HG03457 (cell line): ENCODE results near the gene RAB22A.

Experiments used
- ATAC-seq: cut with Tn5 transposase; IDR thresholded peaks from one replicate; pipeline ENCODE4 v1.9.1; 2021; ENCODE audit warnings: moderate number of reproducible peaks; ENCODE audit not compliant: unreplicated experiment

Gene RAB22A, protein sequence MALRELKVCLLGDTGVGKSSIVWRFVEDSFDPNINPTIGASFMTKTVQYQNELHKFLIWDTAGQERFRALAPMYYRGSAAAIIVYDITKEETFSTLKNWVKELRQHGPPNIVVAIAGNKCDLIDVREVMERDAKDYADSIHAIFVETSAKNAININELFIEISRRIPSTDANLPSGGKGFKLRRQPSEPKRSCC

DNA sequence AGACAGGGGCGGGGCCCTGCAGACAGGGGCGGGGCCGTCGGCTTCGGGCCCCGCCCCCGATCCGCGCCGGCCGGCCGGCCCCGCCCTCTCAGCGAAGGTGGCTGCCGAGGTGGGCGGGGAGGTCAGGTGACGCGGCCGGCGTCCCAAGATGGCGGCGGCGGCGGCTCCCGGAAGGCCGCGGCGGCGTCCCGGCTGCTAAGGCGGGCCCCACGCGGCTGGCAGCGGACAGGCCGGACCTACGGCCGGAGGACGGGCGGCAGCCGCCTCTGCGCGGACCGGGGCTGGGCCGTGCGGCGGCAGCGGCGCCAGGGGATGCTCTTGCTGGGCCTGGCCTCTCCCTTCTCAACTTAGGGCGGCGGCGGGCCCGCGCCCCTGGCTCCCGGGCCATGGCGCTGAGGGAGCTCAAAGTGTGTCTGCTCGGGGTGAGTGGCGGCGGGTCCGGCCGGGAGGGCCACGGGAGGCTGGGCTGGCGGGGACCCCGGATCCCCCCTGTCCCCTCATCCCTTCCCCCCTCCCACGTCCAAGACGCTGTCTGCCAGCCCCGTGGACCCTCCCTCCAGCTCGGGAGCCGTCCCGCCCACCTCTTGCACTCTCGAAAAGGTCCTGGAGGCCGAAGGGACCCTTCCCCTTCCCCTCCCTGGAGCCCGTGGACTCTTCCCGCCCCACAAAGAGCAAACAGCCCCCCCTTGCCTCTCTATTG is at the start of gene RAB22A:
Gene RAB22A, plus strand, starts transcription at position 125 of the 700 bp plus-strand sequence. Its CDS starts 262 bp downstream, at position 387.
- ATAC-seq: peak; percentile 46

DNA sequence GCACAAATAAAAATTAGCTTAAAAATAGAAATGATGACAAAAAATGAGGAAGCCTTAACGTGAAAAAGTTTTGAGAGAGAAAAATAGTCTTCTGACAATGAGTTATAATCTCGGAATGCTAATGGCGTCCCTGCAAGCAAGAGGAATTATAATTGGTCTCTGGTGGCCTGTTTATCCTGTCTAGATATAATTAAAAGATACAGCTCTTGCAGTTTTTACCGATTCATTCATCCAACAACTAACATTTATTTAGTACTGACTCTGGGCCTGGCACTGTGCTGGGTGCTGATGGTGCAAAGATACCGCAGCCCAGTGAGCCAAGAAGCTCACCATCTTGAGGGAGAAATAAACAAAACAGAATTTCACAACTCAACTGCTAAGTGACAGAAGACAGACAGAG is 49.5 kb upstream of the RAB22A start:
- no peak for ATAC-seq

DNA sequence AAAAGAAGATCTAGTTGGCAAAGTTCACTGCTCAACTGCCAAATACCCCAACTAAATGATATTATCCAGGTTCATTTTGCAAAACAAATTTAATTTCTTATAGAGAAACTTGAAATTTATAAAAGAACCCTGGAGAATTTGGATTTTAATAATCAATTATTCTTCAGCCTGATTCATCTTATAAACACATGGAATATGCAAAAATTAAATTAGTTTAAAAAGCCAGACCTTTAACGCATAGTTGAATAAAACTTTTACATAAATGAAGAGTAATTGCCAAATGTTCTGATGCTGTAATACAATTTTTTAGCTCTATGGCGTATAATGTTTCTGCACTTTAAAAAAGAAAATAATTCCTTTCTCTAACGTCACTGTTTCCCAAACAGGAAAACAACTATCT is 47.9 kb upstream of the RAB22A start:
- no peak for ATAC-seq

DNA sequence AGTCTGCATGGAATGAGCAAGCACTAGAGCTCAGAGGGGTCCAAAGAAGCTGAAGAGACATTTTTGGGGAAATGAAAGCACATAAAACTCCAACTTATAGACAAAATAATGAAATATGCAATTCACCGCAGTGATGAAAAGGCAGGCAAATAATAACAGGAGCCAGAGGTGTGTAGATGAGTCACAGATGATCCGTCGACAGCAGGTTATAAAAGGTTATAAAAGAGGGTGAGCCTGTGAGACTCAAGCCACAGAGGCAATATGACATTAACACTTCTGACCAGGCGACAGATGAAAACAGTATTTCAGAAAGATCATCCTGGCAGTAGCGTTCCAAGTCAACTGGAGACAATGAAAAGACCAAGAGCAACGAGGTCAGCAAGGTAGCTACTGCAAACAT is 45.2 kb upstream of the RAB22A start:
- ATAC-seq: no peak

DNA sequence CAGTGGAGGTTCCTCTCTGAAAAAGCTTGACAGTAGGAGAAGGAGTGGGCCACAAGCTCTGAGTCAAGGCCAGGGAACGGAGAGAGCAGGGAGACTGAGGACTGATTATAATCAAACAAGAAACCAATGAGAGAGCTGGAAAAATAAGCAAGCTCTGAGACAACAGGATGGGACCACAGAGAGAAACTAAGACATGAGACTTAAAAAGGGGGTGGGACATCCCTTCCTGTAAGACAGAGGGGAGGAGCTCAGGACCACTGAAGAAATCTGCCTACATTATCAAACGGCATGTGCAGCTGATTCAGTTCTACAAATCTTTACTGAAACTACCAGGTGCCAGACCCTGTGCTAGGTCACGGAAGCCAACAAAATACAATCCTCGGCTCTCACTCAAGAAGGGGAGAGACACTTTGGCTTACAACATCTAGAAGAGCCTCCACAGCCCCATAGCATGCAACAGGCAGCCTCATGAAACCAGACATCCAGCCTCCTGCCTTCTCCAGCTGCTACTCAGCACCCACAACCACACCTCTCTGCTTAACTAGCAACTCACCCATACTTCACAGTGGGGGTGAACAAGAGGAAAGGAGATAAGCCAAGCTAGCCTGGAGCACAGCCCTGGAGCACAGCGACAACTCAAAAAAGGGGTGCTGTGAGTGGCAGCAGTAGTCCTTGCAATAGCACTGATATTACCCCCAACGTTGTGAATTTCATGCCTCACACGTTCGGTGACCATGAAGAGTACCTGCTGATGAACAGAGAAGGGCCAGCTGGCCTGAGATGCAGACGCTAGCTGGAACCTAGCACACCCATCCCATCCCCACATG is 41.9 kb upstream of the RAB22A start:
- no peak for ATAC-seq

DNA sequence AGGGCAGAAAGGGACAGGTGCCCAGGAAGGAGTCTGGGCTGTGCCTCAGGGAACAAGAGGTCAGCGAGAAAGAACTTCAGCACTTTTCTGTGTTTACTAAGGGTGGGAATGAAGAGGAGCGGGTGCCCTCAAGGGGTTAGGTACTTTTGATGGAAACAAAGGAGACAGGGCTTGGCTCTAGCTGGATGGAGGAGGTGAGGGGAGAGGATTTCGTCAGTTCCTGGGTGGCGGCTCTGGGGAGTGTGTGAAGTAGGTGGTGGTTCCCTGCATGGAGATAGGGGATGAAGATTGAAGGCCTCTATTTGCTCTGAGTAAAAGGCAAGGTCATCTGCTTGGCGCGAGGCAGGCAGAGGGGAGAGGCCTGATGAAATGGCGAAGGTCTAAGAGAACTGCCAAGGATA is 41.1 kb upstream of the RAB22A start:
- no peak for ATAC-seq

DNA sequence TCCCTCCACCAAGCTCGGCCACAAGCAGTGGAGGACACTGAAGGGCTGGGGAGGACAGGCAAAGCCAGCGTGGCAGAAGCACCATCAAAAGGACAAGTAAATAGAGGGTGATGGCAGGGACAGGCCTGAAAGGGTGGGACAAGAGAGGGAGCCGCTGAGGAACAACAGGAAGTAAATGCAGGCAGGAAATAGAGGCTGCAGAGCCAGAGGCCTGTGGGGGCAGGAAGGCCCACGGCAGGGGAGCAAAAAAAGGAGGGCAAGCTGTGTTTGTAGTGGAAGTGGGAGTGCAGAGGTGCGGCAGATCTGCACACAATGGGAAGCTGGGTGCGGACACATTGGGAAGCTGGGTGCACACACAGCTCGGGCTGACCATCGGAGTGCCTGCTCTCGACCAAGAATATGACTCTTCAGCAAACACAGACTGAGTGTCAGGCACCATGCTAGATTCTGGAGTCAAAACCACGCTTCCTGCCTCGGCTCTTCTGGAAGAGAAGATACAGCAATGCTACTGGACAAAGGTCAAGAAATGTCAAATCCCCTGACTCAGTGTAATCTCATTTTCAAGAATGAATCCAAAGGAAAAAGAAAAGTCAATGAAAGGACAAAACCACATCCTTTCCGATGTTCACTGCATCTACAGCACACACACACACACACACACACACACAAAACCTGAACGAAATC is 40.4 kb upstream of the RAB22A start:
- ATAC-seq: no peak

DNA sequence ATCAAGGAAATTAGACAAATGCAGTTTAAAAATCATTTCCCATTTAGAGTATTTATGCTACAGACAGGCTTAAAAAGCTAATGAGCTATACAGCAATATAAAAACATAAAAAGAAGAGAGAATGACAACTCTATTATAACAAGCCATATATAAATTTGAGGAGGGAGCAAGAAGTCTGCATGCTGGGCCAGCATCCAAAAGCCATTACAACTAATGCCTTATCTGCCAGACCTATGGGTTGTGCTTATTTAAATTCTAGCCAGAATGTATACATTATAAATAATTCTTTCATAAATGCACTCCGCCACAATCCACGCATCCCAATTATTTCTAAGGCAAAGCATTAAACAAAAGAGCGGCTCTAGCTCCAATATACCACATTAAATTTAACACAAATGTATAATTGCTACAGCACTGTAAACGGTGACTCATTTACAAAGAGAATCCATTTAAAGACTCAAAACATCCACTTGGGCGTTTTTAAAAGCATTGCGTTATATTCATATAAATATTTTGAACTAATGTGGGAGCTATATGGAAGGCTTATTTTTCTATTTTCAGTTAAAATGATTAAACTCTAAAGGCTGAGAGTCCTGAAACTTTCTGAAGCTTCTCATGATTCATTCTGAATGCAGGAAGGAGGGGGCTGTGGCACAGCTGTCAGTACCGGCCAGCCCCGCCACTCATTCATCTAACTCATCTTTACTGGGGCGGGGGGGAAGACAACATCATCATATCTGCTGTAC is 37.7 kb upstream of the RAB22A start:
- no peak for ATAC-seq

DNA sequence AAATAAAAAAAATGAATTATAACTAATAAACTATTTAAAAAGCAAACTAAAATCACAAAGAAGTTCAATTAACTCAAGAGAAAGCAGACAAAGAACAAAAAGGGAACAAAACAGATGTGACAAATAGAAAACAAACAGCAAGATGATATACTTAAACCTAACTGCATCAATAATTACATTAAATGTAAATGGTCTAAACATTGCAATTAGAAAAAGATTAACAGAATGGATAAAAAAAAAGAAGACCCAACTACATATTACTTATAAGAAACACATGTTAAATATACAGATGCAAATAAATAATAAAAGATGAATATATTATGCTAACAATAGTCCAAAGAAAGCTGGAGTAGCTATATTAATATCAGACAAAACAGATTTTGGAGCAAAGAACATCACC is 35.1 kb upstream of the RAB22A start:
- no peak for ATAC-seq

DNA sequence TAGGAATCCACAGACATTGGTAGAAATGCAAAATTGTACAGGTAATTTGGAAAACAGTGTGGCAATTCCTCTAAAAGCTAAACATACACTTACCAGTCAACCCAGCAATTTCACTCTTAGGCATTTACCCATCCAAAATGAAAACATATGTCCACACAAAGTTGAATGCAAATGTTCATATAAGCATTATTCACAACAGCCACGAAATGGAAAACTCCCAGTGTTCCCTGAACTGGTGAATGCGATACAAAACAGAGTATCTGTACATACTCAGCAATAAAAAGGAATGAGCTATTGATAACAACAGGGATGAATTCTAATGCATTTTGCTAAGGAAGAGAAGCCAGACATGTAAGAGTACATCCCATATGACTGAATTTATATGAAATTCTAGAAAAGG is 32.4 kb upstream of the RAB22A start:
- no peak for ATAC-seq

DNA sequence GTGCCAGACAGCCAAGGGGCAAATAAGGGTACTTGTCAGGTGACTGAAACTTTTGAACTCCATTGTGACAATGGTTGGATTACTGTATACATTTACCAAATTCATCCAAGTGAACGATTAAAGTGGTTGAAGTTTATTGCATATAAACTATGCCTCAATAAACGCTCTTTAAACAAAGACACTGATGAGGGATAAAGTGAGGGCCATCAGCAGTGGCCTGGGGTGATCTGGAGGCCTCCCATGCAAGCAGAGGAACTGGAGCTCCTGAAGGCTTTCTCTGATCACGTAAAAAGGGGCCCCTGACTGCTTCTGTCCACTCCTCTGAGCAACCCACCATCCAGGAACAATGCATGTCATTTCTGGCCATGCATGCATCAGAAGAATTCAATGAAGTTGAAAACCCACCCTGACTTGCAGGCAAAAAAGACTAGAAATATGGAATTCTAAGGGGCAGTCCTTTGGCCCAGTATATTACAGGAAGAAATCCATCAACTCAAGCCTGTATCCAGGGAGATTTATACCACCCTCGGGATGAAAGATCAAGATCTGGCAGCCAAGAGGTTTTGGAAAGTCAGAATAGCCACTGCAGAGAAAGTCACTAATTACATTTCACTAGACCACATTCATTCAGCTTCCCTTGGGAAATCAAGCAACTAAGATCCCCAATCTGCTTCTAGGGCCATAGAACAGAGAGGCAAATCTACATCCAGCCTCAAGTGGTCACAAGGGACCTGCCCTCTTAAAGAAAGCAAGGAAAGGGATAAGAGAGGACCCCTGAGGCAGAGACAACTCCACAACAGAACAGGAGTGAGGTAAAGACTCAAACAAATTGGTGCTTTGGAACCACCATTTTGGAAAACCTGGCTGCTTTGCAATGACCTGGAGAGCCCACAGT is 31.7 kb upstream of the RAB22A start:
- no peak for ATAC-seq

DNA sequence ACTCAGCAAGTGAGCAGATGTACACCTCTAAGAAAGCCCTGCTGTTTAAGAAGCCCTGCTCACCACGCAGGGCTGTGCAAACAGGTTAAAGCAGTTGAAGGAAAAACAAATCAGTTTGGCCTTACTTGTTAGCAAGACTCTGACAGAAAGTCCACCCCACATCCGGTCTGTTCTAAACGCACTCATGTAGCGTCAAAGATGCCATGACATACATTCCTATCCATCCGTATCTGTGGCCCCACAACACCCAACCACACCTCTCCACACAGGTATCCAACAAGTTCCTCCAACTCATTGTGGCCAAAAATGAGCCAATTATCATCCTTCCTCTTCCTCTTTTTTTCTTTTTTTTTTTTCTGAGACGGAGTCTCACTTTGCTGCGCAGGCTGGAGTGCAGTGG is 22.8 kb upstream of the RAB22A start:
- no peak for ATAC-seq

DNA sequence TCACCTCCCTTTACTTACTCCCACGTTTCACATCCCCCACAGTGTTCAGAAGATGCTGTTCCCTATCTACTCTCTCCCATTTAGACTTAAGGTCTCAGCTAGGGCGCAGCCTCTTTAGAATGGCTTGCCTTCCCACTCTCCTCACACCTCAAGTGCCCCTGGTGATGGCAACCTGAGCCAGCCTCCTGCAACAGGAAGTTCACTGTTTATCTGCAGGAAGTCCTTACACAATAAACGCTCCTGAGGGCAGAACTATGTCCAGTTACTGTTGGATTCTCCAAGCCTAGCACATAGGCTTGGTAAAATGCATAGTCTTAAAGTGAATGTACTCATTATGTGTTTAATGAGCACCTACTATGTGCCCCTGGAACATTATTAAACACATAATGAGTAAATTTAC is 21.9 kb upstream of the RAB22A start:
- ATAC-seq: no peak

DNA sequence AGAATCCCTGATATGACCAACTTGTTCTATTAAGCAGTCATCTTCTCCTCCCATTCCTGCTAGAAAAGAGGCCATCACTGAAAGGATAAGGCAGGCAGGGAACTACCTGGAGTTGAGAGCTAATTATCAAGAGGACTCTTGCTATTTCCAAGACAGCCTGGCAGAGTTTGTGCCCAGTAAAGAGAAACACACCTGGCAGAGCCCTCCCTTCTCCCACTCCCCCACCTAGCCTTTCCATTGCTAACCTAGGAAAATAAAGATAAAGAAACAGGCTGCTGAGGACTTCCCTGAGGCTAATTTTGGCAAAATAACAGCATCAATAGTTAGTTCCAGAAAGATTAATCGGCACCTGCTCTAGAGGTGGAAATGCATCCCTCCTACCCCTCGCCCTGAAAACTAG is 20.4 kb upstream of the RAB22A start:
- ATAC-seq: no peak

DNA sequence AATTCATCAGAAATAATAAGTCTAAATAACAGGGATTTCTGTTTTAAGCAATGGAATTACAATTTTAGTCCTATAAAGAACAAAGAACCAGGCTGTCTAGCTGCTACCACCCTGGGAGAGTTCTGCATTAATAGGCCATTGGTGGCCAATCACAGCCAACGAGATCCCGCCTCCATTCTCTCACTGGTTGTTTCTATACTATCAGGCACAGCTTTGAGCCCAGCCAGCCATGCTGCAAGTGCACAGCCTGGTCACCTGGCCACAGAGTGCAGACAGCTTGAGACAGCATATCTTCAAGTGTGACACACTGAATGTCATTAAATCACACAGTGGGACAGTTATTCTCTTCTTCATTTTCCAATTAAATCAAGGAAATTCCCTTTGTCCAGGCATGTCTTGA is 16.1 kb upstream of the RAB22A start:
- no peak for ATAC-seq

DNA sequence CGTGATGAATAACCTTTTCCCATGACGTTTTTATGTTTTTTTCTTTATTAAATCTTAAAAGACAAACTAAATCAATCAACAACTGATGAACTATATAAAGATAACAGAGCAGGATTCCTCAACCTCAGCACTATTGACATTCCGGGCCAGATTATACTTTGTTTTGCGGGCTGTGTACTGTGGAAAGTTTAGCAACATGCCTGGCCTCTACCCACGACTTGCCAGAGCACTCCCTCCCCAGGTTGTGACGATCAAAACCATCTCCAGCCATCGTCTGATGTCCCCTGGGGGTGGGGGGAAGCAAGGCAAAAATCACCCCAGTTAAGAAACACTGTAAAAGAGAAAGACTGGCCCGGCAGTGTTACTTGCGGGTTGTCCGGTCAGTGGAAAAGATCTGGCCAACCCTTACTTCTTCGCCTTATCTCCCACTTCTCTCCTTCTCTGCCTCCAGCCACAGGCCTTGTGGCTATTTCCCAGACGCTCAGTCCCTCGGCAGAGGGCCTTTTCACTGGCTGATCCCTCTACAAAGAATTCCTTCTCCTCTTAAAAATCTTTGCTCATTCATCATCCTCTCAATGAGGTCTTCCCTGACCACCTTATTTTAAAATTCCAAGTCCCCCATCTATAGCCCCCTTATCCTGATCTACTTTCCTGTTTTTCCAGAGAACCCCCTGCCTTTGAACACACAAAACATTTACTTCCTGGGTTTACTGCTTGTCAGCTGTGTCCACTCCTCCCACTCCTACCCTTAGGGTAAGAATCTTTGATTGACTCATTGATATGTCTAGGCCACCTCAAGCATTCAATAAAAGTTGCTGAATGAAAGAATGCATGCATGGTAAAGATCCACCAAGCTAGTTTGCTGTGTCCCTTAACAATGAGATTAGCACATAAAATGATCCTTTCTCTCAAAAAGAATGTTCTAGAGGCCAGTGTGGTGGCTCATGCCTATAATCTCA is 14.7 kb upstream of the RAB22A start:
- ATAC-seq: no peak

DNA sequence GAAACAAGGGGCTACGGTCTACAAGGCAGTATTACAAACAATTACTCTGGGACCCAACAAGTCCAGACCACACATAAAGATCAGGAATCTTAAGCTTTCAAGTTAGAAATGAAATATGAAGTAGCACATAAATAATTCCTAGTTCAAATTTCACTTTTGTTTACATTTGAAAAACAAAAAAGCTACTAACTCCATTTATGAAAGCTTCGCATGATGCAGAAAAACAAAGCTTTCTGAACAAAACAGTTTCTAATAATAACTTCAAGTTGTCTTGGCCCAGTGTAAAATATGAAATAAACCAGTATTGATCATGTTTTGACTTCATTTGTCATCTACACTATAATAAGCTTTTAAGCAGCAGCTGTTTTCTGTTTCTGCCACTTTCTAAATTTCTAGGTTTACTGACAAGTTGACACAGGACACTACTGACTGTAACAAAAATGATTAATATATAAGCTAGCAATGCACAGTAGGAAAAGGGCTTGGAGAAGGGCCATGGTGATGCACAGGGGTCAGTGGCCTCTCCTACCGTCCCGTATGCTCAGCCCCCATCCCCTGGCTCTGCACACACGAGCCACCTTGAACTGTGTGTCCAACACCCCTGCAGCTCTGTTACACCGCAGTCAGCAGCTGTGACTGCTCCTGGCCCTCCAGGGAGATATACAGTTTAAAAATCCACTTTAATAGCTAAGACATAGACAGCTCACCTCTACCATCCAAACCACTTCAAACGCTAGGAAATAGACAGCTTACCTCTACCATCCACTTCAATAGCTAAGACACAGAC is 13.3 kb upstream of the RAB22A start:
- ATAC-seq: no peak

DNA sequence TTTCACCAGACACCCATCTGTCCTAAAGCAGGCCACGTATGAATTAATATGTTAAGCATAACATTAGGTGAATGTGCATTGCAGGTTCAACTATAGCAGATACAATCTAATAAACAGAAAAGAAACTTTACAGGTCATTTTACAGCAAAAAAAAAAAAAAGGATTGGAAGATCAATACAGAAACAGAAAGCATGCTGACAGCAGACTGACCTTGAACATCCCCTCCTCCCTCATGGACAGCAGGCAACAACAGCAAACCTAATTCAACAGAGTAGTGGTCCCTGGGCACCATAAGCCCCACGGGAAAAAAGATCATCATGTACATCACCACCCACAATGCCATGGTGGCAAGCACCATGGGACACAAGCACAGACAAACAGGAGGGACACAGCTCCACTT is 12.1 kb upstream of the RAB22A start:
- ATAC-seq: no peak
